Right forelimb (tissue), 1 donor: Measurements from ENCODE around the gene BORCS8.
"Not testable (repeated sequence)": the region's sequence is repeated elsewhere in the genome, so short reads cannot be mapped to it uniquely, and the experiment has no call there.

Experiments used
- DNase-seq: peaks from one replicate; pipeline ENCODE4 v3.0.0-alpha.2; 2018

Gene BORCS8

GRCh38 chr19:19179548-19180441, 12.2 kb downstream of the BORCS8 start:
- DNase-seq: no peak

GRCh38 chr19:19176950-19177349, 15.0 kb downstream of the BORCS8 start:
- DNase-seq: no peak

- DNase-seq: not testable (repeated sequence)
Measured at GRCh38 chr19:19173243-19173642, 18.7 kb downstream of the BORCS8 start.

GRCh38 chr19:19171821-19172532, 20.0 kb downstream of the BORCS8 start:
- no peak for DNase-seq

- no peak for DNase-seq
Measured at GRCh38 chr19:19170873-19171672, 20.9 kb downstream of the BORCS8 start.

DNA sequence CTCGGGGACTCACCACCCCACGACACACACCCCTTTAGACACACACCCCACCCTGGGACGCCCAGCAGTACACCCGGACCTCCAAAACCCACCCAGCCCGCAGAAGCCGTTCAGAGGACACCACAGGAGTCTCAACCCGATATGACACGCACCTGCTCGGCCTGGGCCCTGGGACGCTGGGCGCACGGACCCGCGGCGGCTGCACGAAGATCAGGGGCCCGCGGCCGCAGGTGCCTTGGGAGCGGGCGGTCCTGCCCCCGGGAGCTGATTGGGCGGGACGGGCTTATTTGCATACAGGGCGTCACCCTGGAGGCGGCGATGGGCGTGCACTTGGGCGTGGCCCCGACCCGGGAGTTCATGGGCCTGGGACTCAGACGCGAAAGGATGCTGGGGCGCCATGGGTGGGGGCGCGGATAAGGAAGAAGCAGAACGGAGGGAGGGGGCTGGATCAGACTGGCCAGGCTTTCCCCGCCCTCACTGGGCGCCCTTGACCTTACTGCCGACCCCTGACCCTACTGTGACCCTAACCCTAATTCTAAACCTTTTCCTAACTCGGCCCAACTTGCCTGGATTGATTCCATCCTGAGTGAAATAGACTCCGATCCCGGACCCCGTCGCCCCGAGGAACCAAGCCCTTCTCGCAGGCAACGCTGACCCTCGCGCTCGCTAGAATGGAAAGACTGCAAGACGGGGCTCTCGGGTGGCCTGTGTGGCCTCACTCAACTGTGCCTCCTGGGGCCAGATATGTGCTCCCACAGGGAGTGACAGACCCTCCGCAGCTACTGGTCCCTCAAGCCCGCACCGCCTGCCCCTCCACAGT, 21.7 kb downstream of the BORCS8 start, which contains the start of gene MEF2B:
MEF2B (minus strand) TSS at position 211 of the 820 bp plus-strand sequence. CDS start 19,528 bp downstream, outside the sequence.
- DNase-seq: peak; percentile 74

DNA sequence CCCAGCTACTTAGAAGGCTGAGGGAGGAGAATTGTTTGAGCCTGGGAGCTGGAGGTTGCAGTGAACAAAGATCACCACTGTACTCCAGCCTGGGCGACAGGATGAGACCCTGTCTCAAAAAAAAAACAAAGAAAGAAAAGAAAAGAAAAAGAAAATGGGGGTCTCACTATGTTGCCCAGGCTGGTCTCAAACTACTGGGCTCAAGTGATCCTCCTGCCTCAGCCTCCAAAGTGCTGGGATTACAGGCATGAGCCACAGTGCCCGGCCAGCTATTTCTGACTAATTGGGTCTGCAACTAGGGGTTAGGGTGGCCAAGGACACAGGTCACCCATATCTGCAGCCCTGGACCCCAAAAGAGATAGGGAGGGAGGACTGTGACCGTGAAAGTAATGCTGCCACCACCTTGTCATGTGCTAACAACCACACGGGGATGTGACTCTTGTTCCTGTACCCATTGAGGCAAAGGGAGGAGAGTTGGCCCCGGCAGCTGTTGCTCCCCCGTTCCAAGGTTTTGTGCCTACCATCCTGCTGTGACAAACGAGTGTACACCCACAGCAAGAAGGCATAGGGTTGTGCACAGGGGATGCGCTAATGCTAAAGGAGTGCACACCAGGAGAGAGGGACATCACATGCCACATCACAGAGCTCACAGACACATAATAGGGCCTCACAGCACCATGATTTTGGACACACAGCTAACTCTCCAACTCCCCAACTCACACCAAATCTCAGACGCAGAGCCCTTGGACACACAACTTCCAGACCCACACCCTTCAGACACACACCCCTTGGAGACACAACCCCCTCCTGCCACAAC, 22.5 kb downstream of the BORCS8 start:
- DNase-seq: no peak

- DNase-seq: no peak
Measured at GRCh38 chr19:19167612-19168011, 24.3 kb downstream of the BORCS8 start.

GRCh38 chr19:19165396-19165795, 26.6 kb downstream of the BORCS8 start:
- no peak for DNase-seq

DNA sequence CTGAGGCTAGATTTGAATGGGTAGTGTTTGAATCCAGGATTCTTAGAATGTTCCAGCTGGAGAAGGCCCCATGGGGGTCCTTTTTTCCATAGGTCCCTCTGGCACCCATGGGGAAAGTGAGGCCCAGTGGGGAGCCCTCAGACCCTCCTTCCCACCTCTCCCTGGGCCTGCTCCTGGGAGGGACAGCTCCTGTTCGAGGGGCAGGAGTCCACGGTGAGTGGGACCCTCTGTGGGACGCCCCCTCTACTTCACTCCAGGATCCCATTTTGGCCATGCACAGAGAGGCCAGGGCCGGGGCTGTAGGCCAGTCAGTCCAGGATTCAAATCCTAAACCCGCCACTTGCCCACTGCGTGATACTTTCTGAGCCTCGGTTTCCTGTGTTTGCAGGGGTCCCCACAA, 29.5 kb downstream of the BORCS8 start:
- no peak for DNase-seq

GRCh38 chr19:19160461-19161035, 31.4 kb downstream of the BORCS8 start:
- DNase-seq: no peak

- DNase-seq: no peak
Measured at GRCh38 chr19:19159534-19159933, 32.4 kb downstream of the BORCS8 start.

DNA sequence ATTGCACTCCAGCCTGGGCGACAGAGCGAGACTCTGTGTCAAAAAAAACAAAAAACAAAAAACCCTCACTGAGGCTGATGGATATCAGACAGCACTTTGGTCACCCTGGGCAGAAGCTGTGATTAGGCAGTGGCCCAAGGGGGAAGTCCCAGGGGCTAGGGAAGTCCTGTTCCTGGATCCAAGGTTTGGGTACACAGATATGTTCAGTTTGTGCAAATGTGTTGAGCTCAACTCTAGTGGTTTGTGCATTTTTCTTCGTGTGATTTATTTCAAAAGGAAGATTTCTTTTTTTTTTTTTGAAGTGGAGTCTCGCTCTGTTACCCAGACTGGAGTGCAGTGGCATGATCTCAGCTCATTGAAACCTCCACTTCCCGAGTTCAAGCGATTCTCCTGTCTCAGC, 34.1 kb downstream of the BORCS8 start:
- DNase-seq: no peak

DNA sequence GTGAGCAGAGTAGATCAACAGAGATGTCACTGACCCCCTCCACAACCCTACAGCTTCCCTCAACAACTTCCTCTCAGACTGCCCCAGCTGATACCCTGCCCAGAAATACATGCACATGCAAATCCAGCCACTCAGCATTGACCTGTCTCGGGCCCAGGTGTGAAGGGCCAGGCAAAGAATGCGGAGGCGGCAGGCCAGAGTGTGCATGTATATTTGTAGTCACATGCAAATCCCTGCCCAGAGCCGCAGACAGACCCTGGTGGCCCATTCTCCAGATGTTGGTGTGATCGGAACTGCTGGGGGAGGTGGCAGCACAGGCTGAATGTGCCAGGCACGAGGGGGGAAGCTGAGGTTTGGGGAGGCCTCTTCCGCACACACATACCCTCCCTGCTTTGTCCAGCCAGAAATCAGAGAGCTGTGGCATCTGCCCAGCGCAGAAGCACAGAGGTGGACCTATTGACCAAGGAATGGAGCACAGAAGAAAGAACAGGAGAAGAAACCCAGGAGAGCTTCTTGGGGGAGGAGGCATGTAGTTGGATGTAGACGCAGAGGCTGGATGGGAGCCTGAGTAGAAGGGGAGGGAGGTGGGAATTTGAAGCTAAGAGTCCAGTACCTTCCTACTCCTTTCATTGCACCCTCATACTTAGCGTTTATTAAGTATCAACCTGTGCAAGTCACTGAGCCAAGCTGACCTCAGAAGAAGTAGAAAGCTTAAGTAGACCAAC, 36.3 kb downstream of the BORCS8 start:
- no peak for DNase-seq

GRCh38 chr19:19154768-19155494, 37.0 kb downstream of the BORCS8 start:
- DNase-seq: no peak

DNA sequence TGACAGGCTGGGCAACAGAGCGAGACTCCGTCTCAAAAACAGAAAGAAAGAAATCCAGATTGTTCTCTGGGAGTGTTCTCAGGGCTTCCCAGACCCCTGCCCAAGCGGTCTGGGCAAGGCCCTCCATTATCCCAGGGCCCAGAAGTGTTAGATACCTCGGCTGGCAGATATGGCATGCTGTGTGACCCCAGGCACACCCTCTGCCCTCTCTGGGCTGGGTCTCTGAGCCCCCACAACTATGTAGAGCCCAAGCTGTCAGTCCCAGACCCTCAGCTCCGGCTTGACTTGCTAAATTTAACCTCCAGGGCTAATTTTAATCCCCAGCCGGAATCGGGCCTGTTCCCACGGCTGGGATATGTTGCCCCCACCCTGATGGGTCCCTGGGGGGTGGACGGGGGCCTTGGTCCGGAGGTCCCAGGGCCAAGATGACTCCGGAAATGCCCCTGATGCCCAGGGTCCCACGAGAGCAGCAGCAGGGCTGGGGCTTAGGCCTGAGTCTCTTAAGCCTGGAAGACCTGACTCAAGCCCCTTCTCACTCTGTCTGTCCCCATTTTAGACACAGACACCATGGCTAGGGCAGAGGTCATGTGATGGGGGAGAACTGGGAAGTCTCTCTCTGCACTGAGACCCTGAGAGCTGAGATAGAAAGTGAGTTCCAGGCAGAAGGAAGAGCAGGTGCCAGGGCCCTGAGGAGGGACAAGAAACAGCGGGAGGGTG, 39.1 kb downstream of the BORCS8 start:
- no peak for DNase-seq

- DNase-seq: no peak
Measured at GRCh38 chr19:19151418-19151817, 40.5 kb downstream of the BORCS8 start.

DNA sequence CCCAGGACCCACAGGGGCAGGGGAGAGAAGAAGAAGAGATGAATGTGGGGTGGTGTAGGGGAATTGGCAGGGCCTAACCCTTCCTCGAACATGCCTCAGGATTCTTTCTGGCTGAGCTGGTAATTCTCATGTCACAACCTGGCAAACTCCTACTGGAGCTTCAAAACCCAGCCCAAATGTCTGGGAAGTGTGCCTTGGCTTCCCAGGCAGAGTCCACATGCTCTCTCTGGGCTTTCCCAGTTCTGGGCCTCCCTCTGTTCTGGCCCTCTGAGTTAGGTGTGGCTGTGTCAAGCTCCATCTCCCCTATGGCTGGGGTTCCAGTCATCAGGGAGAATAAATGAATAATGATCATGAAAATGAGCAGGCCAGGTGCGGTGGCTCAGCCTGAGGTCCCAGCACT, 42.5 kb downstream of the BORCS8 start:
- no peak for DNase-seq

- not testable (repeated sequence) for DNase-seq
Measured at GRCh38 chr19:19148504-19148903, 43.4 kb downstream of the BORCS8 start.
